HCT116 (cell line): ENCODE results near the gene TRMU.

Experiments
- CEBPB ChIP-seq: IDR thresholded peaks from 2 replicates; pipeline ENCODE4 v1.6.1; 2012; ENCODE audit warnings: low read depth
- CTCF ChIP-seq, 3 experiments: fragments of 200-600 bp in 1 of 3; sonication (generic) in 1 of 3; IDR thresholded peaks in 2 of 3; conservative IDR thresholded peaks in 1 of 3; 2 replicates each; pipeline ENCODE4 v1.5.1; 2012 to 2017; ENCODE audit warnings: low read depth in 2 of 3, low read length in 2 of 3, antibody characterized with exemption in 1 of 3, borderline replicate concordance in 1 of 3, control low read depth in 1 of 3, mild to moderate bottlenecking in 1 of 3, mixed read lengths in 1 of 3, mixed run types in 1 of 3, moderate library complexity in 1 of 3; ENCODE audit not compliant: insufficient read depth in 1 of 3
- FOSL1 ChIP-seq: IDR thresholded peaks from 2 replicates; pipeline ENCODE4 v1.6.1; 2012; ENCODE audit warnings: low read depth
- POLR2A ChIP-seq: IDR thresholded peaks from 2 replicates; pipeline ENCODE4 v1.7.0; 2011; ENCODE audit warnings: borderline replicate concordance; ENCODE audit not compliant: insufficient read depth, insufficient read length; ENCODE audit errors: extremely low read depth
- POLR2AphosphoS5 ChIP-seq: IDR thresholded peaks from 2 replicates; pipeline ENCODE4 v1.6.1; 2011; ENCODE audit warnings: mild to moderate bottlenecking, low read depth, low read length, moderate library complexity
- ZBTB33 ChIP-seq: IDR thresholded peaks from 2 replicates; pipeline ENCODE4 v1.6.1; 2011; ENCODE audit warnings: mild to moderate bottlenecking, low read length, moderate library complexity; ENCODE audit not compliant: insufficient replicate concordance; ENCODE audit errors: extremely low read depth
- ZFX ChIP-seq: fragments of 450-650 bp; IDR thresholded peaks from 2 replicates; pipeline ENCODE4 v1.6.1; 2017

- TF ChIP-seq POLR2A (no peak), CTCF (IDR thresholded peaks at IDR 0.05 in 2 of 3, conservative IDR thresholded peaks at IDR 0.05 in 1 of 3; ENCODE audit: borderline replicate concordance in 1 of 3, insufficient read depth in 1 of 3, low read depth in 2 of 3, low read length in 2 of 3) (no peak), ZBTB33 (no peak), POLR2AphosphoS5 (no peak), CEBPB (no peak), ZFX (no peak), FOSL1 (no peak)
Observed at GRCh38 chr22:46299101-46299500, 36.4 kb upstream of the TRMU start.
